ENCODE measurements around the gene RNF151. TPM values are rescaled to one million over a fixed set of nuclear protein-coding genes. Genes with fewer than 3 reads are reported as not detected.

The RNF151 gene
- polyA plus RNA-seq, 1 donor from 2014 or later, result not detected

- Histone ChIP-seq H3F3A (ENCODE audit: insufficient read depth, low read length, poor library complexity, severe bottlenecking) (no peaks in the 10 kb centered on the region), H3K9me3 (ENCODE audit: low read length) (no peaks in the 10 kb centered on the region), H3K27ac (ENCODE audit: low read length) (no peak overlapping the region), H3K4me3 (ENCODE audit: low read length) (no peak overlapping the region), H3K36me3 (ENCODE audit: insufficient read depth, low read length) (no peaks in the 10 kb centered on the region), H3K27me3 (ENCODE audit: insufficient read depth, low read depth, low read length) (no peaks in the 10 kb centered on the region), H3K4me2 (ENCODE audit: low read length) (no peak overlapping the region), H3K9me2 (ENCODE audit: insufficient read depth, low read length) (no peaks in the 10 kb centered on the region), H2AFZ (ENCODE audit: low read depth, low read length) (no peak overlapping the region), H3K9ac (ENCODE audit: low read length) (no peak overlapping the region), H3K79me2 (replicated peaks; ENCODE audit: insufficient read depth, low read length) (no peaks in the 10 kb centered on the region), H4K20me1 (ENCODE audit: insufficient read depth) (no peaks in the 10 kb centered on the region)
- TF ChIP-seq POLR2AphosphoS5 (IDR thresholded peaks at IDR 0.05) (no peak), EZH2 (IDR thresholded peaks at IDR 0.05; ENCODE audit: borderline replicate concordance, insufficient read depth, low read length, poor library complexity, severe bottlenecking) (no peak), TAF1 (IDR thresholded peaks at IDR 0.05; ENCODE audit: low read depth) (no peak), EP300 (conservative IDR thresholded peaks at IDR 0.05; ENCODE audit: poor library complexity, severe bottlenecking) (no peak), RAD21 (conservative IDR thresholded peaks at IDR 0.05) (no peak), REST (IDR thresholded peaks at IDR 0.05; ENCODE audit: borderline replicate concordance) (no peak), CTCF (IDR thresholded peaks at IDR 0.05; ENCODE audit: poor library complexity, severe bottlenecking) (no peak), MXI1 (conservative IDR thresholded peaks at IDR 0.05; ENCODE audit: poor library complexity, severe bottlenecking) (no peak), SMC3 (conservative IDR thresholded peaks at IDR 0.05; ENCODE audit: poor library complexity) (no peak)
These were observed 16.6 kb upstream of the RNF151 start for GRCh38 chr16:1950047-1950446.

- H3K27ac ChIP-seq (ENCODE audit: low read length), result no peak overlapping the region
- no peak overlapping the region for H3K4me2 ChIP-seq (ENCODE audit: low read length)
- no peak overlapping the region for H2AFZ ChIP-seq (ENCODE audit: low read depth, low read length)
- TF ChIP-seq SMC3 (conservative IDR thresholded peaks at IDR 0.05; ENCODE audit: poor library complexity), result no peak
- TF ChIP-seq EP300 (conservative IDR thresholded peaks at IDR 0.05; ENCODE audit: poor library complexity, severe bottlenecking), result no peak
- TF ChIP-seq MXI1 (conservative IDR thresholded peaks at IDR 0.05; ENCODE audit: poor library complexity, severe bottlenecking), result no peak
- no peak for TF ChIP-seq TAF1 (IDR thresholded peaks at IDR 0.05; ENCODE audit: low read depth)
- no peak for TF ChIP-seq RAD21 (conservative IDR thresholded peaks at IDR 0.05)
- TF ChIP-seq EZH2 (IDR thresholded peaks at IDR 0.05; ENCODE audit: borderline replicate concordance, insufficient read depth, low read length, poor library complexity, severe bottlenecking), result no peak
- no peak for TF ChIP-seq CTCF (IDR thresholded peaks at IDR 0.05; ENCODE audit: poor library complexity, severe bottlenecking)
- no peak for TF ChIP-seq REST (IDR thresholded peaks at IDR 0.05; ENCODE audit: borderline replicate concordance)
- no peak for TF ChIP-seq POLR2AphosphoS5 (IDR thresholded peaks at IDR 0.05)
- no peaks in the 10 kb centered on the region for H3K27me3 ChIP-seq (ENCODE audit: insufficient read depth, low read depth, low read length)
- no peaks in the 10 kb centered on the region for H3K9me3 ChIP-seq (ENCODE audit: low read length)
- no peak overlapping the region for H3K9ac ChIP-seq (ENCODE audit: low read length)
- H3K9me2 ChIP-seq (ENCODE audit: insufficient read depth, low read length), result no peaks in the 10 kb centered on the region
- no peaks in the 10 kb centered on the region for H4K20me1 ChIP-seq (ENCODE audit: insufficient read depth)
- H3K36me3 ChIP-seq (ENCODE audit: insufficient read depth, low read length), result no peaks in the 10 kb centered on the region
- H3K79me2 ChIP-seq (replicated peaks; ENCODE audit: insufficient read depth, low read length), result no peaks in the 10 kb centered on the region
- no peaks in the 10 kb centered on the region for H3F3A ChIP-seq (ENCODE audit: insufficient read depth, low read length, poor library complexity, severe bottlenecking)
- no peak overlapping the region for H3K4me3 ChIP-seq (ENCODE audit: low read length)
These were observed 16.1 kb upstream of the RNF151 start for GRCh38 chr16:1950559-1950958.

All from neural cell (in vitro differentiated cells).